ENCODE data around the gene SLC38A8.
A peak's percentile ranks its signal among the peaks of the same experiment; 100 is the strongest.

DNA sequence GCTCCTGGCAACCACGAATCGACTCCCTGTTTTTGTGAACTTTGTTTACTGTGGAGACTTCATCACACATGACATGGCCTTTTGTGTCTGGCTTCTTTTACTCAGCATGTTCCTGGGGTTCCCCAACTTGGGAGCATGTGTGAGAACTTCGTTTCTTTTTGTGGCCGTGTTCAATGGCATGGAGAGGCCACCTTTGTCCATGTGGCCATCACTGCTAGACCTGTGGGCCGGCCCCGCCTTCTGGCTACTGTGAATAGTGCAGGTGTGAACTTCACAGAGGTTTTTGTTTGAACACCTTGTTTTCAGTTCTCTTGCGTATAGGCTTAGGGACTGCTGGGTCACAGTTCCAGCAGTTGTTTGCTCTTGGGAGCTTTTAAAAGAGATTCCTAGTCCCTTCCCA lies 5.7 kb upstream of the SLC38A8 start:
- TF ChIP-seq, protein P1, sequence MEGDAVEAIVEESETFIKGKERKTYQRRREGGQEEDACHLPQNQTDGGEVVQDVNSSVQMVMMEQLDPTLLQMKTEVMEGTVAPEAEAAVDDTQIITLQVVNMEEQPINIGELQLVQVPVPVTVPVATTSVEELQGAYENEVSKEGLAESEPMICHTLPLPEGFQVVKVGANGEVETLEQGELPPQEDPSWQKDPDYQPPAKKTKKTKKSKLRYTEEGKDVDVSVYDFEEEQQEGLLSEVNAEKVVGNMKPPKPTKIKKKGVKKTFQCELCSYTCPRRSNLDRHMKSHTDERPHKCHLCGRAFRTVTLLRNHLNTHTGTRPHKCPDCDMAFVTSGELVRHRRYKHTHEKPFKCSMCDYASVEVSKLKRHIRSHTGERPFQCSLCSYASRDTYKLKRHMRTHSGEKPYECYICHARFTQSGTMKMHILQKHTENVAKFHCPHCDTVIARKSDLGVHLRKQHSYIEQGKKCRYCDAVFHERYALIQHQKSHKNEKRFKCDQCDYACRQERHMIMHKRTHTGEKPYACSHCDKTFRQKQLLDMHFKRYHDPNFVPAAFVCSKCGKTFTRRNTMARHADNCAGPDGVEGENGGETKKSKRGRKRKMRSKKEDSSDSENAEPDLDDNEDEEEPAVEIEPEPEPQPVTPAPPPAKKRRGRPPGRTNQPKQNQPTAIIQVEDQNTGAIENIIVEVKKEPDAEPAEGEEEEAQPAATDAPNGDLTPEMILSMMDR (IDR thresholded peaks at IDR 0.05) = peak in 2 of 6 experiments; percentile 20 to 22
- TF ChIP-seq POLR2A (IDR thresholded peaks at IDR 0.05) = no peak

Measured in Peyer's patch (tissue), 4 donors.